ENCODE data around the gene CPNE8.

The CPNE8 gene

DNA sequence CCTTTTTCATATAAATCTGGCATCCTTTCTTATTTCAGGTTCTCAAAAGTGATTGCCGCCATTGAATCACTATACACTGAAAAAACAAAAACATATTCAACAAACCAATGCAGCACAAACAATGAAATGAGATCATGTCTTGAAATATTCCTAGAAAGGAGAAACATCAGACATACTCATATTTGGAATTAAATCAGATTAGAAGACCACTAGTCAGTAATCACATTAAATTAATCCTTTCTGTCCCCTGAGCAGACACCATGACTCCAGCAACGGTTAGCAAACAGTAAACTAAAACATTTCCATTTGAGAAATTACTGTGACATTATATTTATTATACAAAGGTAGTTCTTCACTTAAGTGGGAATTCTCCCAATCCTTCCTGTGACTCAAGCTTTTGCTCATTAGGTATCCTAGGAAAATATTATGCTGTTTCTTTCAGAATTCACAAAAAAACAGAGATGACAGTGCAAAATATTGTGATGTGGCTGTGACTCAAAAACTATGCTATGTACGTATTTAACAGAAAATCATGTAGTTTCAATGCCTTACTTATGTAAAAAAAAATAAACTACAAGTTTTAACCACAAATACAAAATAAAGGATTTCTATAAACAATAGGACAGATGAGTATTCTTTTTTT is 29.7 kb downstream of the CPNE8 start:
- no peak for DNase-seq (ENCODE audit: low read depth)
- H3K4me3 ChIP-seq (ENCODE audit: low read length) = no peak overlapping the region
- TF ChIP-seq, protein P1, sequence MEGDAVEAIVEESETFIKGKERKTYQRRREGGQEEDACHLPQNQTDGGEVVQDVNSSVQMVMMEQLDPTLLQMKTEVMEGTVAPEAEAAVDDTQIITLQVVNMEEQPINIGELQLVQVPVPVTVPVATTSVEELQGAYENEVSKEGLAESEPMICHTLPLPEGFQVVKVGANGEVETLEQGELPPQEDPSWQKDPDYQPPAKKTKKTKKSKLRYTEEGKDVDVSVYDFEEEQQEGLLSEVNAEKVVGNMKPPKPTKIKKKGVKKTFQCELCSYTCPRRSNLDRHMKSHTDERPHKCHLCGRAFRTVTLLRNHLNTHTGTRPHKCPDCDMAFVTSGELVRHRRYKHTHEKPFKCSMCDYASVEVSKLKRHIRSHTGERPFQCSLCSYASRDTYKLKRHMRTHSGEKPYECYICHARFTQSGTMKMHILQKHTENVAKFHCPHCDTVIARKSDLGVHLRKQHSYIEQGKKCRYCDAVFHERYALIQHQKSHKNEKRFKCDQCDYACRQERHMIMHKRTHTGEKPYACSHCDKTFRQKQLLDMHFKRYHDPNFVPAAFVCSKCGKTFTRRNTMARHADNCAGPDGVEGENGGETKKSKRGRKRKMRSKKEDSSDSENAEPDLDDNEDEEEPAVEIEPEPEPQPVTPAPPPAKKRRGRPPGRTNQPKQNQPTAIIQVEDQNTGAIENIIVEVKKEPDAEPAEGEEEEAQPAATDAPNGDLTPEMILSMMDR (conservative IDR thresholded peaks at IDR 0.05; ENCODE audit: low read depth, low read length) = no peak

DNA sequence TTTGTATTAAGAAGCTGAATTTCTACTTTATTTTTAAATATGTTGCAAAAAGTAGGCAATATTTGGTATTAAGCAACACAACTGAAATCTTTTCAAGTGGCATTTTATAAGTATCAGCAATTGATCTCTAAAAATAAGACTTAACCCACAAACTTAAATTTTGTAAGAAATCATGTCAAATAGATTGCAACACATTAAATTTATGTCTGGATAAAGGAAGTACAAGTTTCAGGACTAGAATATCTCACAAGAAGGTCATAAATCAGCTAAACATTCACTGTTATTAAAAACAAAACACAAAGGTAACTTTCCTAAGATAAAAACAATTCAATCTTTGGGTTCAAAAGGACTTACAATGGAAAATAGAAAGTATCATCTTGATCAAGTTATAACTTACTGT is 32.8 kb downstream of the CPNE8 start:
- no peak for DNase-seq (ENCODE audit: low read depth)
- no peak overlapping the region for H3K4me3 ChIP-seq (ENCODE audit: low read length)
- TF ChIP-seq, protein P1 (conservative IDR thresholded peaks at IDR 0.05; ENCODE audit: low read depth, low read length) = no peak

DNA sequence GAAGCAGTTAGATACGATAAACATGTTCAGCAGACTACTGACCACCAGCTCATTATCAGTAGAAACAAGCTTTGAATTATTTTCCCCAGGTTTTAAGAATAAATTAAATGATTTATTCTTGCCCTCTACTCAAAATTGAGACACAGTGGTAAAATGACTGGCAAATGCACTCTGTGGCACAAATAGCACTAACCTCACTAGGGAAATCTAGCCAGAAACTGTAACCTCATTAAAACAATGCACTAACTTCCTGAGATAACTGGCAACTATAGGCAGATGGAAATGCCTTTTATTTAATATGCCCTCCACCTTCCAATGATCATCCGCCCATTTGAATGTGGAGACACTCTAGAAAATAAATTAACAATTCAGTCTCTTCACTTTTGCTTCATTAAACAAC is 33.2 kb downstream of the CPNE8 start:
- no peak for DNase-seq (ENCODE audit: low read depth)
- H3K4me3 ChIP-seq (ENCODE audit: low read length) = no peak overlapping the region
- TF ChIP-seq, protein P1 (conservative IDR thresholded peaks at IDR 0.05; ENCODE audit: low read depth, low read length) = no peak

DNA sequence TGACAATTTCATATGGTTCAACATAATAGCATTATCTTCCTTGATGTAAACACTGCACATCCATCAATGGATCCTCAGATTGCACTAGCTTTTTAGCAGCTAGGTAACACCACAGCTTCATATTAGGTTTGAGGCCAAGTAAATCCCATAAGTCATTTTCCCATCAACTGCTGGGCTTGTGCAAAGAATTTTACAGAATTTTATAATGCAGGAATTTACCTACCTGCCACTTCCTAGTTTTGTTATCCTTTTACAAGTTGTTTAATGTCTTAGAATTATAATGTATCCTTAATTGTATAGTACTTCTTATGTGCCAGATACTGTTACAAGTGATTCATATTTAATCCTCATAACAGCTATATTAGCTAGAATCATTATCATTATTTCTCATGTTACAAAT is 36.4 kb downstream of the CPNE8 start:
- no peak for DNase-seq (ENCODE audit: low read depth)
- H3K4me3 ChIP-seq (ENCODE audit: low read length) = no peak overlapping the region
- TF ChIP-seq, protein P1 (conservative IDR thresholded peaks at IDR 0.05; ENCODE audit: low read depth, low read length) = no peak

GRCh38 chr12:38850461-38850860 is 54.9 kb downstream of the CPNE8 start:
- no peak overlapping the region for H3K4me3 ChIP-seq (ENCODE audit: low read length)
- no peak for DNase-seq (ENCODE audit: low read depth)
- TF ChIP-seq, protein P1 (conservative IDR thresholded peaks at IDR 0.05; ENCODE audit: low read depth, low read length) = no peak

DNA sequence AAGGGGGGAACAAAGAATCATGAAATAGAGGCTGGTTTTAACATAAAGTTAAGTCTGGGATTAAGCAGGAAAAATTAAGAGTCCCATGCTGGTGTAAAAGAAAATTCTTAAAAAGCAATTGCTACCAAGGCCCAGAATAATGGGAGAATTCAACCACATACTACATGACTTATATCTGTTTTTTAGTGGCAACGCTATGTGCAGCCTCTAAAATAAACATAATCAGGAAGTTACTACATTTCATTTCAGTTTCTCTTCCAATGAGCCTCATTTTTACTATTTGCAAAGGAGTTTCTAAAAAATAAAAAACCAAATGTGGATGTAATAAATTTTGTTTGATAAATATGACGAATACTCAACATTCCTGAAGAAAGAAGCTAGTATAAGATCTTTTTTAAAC is 58.1 kb downstream of the CPNE8 start:
- no peak for DNase-seq (ENCODE audit: low read depth)
- H3K4me3 ChIP-seq (ENCODE audit: low read length) = no peak overlapping the region
- TF ChIP-seq, protein P1 (conservative IDR thresholded peaks at IDR 0.05; ENCODE audit: low read depth, low read length) = no peak

DNA sequence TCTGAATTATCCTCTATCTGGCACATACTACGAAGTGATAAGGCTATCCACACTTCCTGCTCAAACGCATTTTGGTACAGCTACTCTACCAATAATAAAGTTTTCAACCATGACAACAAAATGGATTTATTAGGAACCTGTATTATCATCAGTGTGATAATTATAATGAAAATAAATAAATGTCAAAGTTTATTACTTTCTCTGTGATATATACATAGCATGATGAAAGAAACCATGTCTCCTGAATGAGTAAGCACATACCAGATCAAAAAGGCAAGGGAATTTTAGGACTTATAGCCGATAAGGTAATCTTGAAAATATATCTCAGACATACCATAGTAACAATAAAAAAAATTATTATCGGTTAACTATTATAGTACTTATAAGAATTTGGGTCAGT is 61.1 kb downstream of the CPNE8 start:
- no peak overlapping the region for H3K4me3 ChIP-seq (ENCODE audit: low read length)
- TF ChIP-seq, protein P1 (conservative IDR thresholded peaks at IDR 0.05; ENCODE audit: low read depth, low read length) = no peak
- DNase-seq (ENCODE audit: low read depth) = no peak
